Measurements from ENCODE around the gene SBF2.
"Not testable (repeated sequence)": the region's sequence is repeated elsewhere in the genome, so short reads cannot be mapped to it uniquely, and the experiment has no call there.

Gene SBF2

GRCh38 chr11:10049756-10050155 lies 244.3 kb downstream of the SBF2 start:
- DNase-seq: no peak

GRCh38 chr11:10048350-10048749 lies 245.7 kb downstream of the SBF2 start:
- no peak for DNase-seq

- peak; percentile 24 for DNase-seq
These were observed 249.4 kb downstream of the SBF2 start for GRCh38 chr11:10044618-10045017.

- DNase-seq: peak; percentile 70
These were observed 251.3 kb downstream of the SBF2 start for GRCh38 chr11:10042699-10043098.

GRCh38 chr11:10041748-10042446 lies 252.1 kb downstream of the SBF2 start:
- DNase-seq: peak; percentile 95

- DNase-seq: no peak
These were observed 252.7 kb downstream of the SBF2 start for GRCh38 chr11:10041332-10041731.

- DNase-seq: peak; percentile 46
These were observed 255.3 kb downstream of the SBF2 start for GRCh38 chr11:10038521-10039302.

- DNase-seq: not testable (repeated sequence)
These were observed 258.1 kb downstream of the SBF2 start for GRCh38 chr11:10035932-10036331.

GRCh38 chr11:10032935-10033334 lies 261.1 kb downstream of the SBF2 start:
- DNase-seq: no peak

GRCh38 chr11:10030122-10030490 lies 263.9 kb downstream of the SBF2 start:
- DNase-seq: no peak

GRCh38 chr11:10029386-10030121 lies 264.5 kb downstream of the SBF2 start:
- no peak for DNase-seq

GRCh38 chr11:10026514-10026913 lies 267.5 kb downstream of the SBF2 start:
- DNase-seq: no peak

- no peak for DNase-seq
These were observed 270.8 kb downstream of the SBF2 start for GRCh38 chr11:10023212-10023611.

- no peak for DNase-seq
These were observed 271.3 kb downstream of the SBF2 start for GRCh38 chr11:10022764-10023163.

GRCh38 chr11:10021563-10021962 lies 272.5 kb downstream of the SBF2 start:
- DNase-seq: no peak

GRCh38 chr11:10019906-10020682 lies 273.9 kb downstream of the SBF2 start:
- peak; percentile 7 for DNase-seq

GRCh38 chr11:10017911-10018310 lies 276.1 kb downstream of the SBF2 start:
- peak; percentile 78 for DNase-seq

GRCh38 chr11:10017050-10017449 lies 277.0 kb downstream of the SBF2 start:
- no peak for DNase-seq

- DNase-seq: no peak
These were observed 282.0 kb downstream of the SBF2 start for GRCh38 chr11:10012068-10012467.

- DNase-seq: no peak
These were observed 288.0 kb downstream of the SBF2 start for GRCh38 chr11:10005955-10006525.

GRCh38 chr11:10004526-10005113 lies 289.4 kb downstream of the SBF2 start:
- DNase-seq: no peak

- no peak for DNase-seq
These were observed 291.8 kb downstream of the SBF2 start for GRCh38 chr11:10002221-10002620.

All from MV-4-11 (cell line).